ENCODE results near the gene MTCP1. TPM values are rescaled to one million over a fixed set of nuclear protein-coding genes. Genes with fewer than 3 reads are reported as not detected.
A peak's percentile ranks its signal among the peaks of the same experiment; 100 is the strongest.

MTCP1 gene
- total RNA-seq, 8 experiments from 2014 or later: 8.2 to 27.4 (median 15.0) TPM

GRCh38 chrX:155069414-155069813 is 1.5 kb downstream of the MTCP1 start:
- H3K4me1 ChIP-seq (replicated peaks in 1 of 2): peaks cover 0 to 5% of the 10 kb centered on the region in 2 donors
- ATAC-seq (replicated peaks in 6 of 8): no peak
- 43 to 100% (median 57%) methylated on average over 1 of the region's 1 CpG; no CpG with 5 or more reads in 7 of the 10 experiments for WGBS, 10 experiments
- H3K4me3 ChIP-seq: no peak overlapping the region
- no peak overlapping the region for H3K27ac ChIP-seq
- in situ Hi-C loops (cut with MboI; ENCODE audit: low pct_unique_long_range_greater_than_20kb in 2 of 9, low sequenced_read_pairs in 9 of 9, unreplicated experiment in 9 of 9): no loop called here

GRCh38 chrX:155068165-155068564 is 2.8 kb downstream of the MTCP1 start:
- whole genome bisulfite sequencing, 10 experiments: no CpG with 5 or more reads among the region's 1 CpG
- Histone ChIP-seq H3K4me3 (no peak overlapping the region), H3K27ac (no peak overlapping the region), H3K4me1 (replicated peaks in 1 of 2) (peaks cover 0 to 5% of the 10 kb centered on the region in 2 donors)
- in situ Hi-C loops (cut with MboI; ENCODE audit: low pct_unique_long_range_greater_than_20kb in 2 of 9, low sequenced_read_pairs in 9 of 9, unreplicated experiment in 9 of 9): no loop called here
- no peak for ATAC-seq (replicated peaks in 6 of 8)

DNA sequence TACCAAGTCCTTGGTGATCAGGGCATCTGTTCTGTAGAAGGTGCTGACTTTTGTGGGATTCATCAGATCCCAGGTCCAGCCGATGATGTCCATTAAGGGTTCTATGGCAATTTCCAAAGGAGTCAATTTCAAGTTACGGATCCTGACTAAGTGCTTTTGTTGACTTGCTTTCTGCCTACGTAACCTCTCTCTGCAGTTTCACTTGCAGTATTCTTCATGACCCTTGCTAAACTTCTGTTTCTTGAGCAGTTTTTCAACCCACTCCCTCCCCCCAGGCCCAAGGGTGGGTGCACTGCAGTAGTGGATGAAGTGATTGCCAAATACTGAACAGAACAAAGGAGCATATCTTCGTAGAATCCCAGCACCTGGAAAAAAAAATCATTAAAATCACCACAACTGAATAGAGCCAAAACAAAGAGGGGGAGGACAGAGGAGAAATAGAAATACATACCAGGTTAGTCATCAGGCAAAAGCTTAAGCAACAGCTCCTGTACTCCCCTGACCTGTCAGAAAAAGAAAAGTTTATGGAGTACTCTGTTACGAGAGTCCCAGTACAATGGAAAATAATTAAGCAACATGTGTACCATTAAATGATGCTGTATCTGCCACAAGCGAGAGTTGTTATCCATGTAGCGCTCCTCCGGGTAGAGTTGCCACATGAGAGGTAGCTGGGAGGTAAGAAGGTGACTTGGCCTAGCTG is 5.8 kb downstream of the MTCP1 start:
- Histone ChIP-seq H3K4me1 (replicated peaks in 1 of 2) (peaks cover 0 to 5% of the 10 kb centered on the region in 2 donors), H3K4me3 (no peak overlapping the region), H3K27ac (no peak overlapping the region)
- ATAC-seq (replicated peaks in 6 of 8): no peak
- in situ Hi-C loops (cut with MboI; ENCODE audit: low pct_unique_long_range_greater_than_20kb in 2 of 9, low sequenced_read_pairs in 9 of 9, unreplicated experiment in 9 of 9): no loop called here
- 35 to 85% (median 60%) methylated on average over 3 to 6 of the region's 8 CpGs; no CpG with 5 or more reads in 6 of the 10 experiments for WGBS, 10 experiments

DNA sequence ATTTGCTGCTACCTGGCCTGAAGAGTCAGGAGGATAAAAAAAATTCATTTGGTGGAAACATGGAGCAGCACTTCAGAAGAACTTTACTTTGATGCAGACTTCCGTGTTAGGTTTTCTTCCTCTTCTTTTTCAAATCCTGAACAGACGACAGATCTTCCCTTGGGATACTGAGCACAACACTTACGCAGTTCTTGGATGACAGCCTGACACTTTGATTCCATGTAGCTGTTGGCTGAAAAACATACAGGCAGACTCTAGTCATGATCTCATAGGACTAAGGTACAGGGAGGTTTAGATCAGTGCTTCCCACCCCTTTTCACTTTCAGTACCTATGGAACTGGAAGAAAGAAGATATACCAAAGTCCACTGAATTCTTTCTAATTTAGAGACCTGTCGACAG is 9.2 kb downstream of the MTCP1 start:
- ATAC-seq (replicated peaks in 6 of 8): no peak
- no peaks in the 10 kb centered on the region for H3K4me1 ChIP-seq (replicated peaks in 1 of 2)
- no peak overlapping the region for H3K4me3 ChIP-seq
- H3K27ac ChIP-seq: no peak overlapping the region
- in situ Hi-C loops (cut with MboI; ENCODE audit: low pct_unique_long_range_greater_than_20kb in 2 of 9, low sequenced_read_pairs in 9 of 9, unreplicated experiment in 9 of 9): no loop called here
- WGBS, 10 experiments: 53 to 100% (median 93%) methylated on average over 1 to 4 of the region's 4 CpGs; no CpG with 5 or more reads in 3 of the 10 experiments

- H3K27ac ChIP-seq: no peak overlapping the region
- in situ Hi-C loops (cut with MboI; ENCODE audit: low pct_unique_long_range_greater_than_20kb in 2 of 9, low sequenced_read_pairs in 9 of 9, unreplicated experiment in 9 of 9): no loop called here
- ATAC-seq (replicated peaks in 6 of 8): peak in 7 of 8 experiments; percentile 25 to 99 (median 83)
- WGBS, 10 experiments: 13 to 55% methylated on average over 3 to 6 of the region's 25 CpGs; no CpG with 5 or more reads in 8 of the 10 experiments
- H3K4me3 ChIP-seq: no peak overlapping the region
- no peaks in the 10 kb centered on the region for H3K4me1 ChIP-seq (replicated peaks in 1 of 2)
Observed at GRCh38 chrX:155056877-155057792, 13.8 kb downstream of the MTCP1 start.

- no peak for ATAC-seq (replicated peaks in 6 of 8)
- Histone ChIP-seq H3K4me3 (no peak overlapping the region), H3K4me1 (replicated peaks in 1 of 2) (no peaks in the 10 kb centered on the region), H3K27ac (no peak overlapping the region)
- WGBS, 10 experiments: 22 to 100% (median 79%) methylated on average over 1 of the region's 1 CpG; no CpG with 5 or more reads in 6 of the 10 experiments
- in situ Hi-C loops (cut with MboI; ENCODE audit: low pct_unique_long_range_greater_than_20kb in 2 of 9, low sequenced_read_pairs in 9 of 9, unreplicated experiment in 9 of 9): no loop called here
Observed at GRCh38 chrX:155056471-155056870, 14.5 kb downstream of the MTCP1 start.

GRCh38 chrX:155055494-155055893 is 15.4 kb downstream of the MTCP1 start:
- WGBS, 10 experiments: 40 to 100% (median 80%) methylated on average over 1 of the region's 3 CpGs; no CpG with 5 or more reads in 7 of the 10 experiments
- Histone ChIP-seq H3K4me3 (no peak overlapping the region), H3K4me1 (replicated peaks in 1 of 2) (no peaks in the 10 kb centered on the region), H3K27ac (no peak overlapping the region)
- ATAC-seq (replicated peaks in 6 of 8): no peak
- in situ Hi-C loops (cut with MboI; ENCODE audit: low pct_unique_long_range_greater_than_20kb in 2 of 9, low sequenced_read_pairs in 9 of 9, unreplicated experiment in 9 of 9): no loop called here

DNA sequence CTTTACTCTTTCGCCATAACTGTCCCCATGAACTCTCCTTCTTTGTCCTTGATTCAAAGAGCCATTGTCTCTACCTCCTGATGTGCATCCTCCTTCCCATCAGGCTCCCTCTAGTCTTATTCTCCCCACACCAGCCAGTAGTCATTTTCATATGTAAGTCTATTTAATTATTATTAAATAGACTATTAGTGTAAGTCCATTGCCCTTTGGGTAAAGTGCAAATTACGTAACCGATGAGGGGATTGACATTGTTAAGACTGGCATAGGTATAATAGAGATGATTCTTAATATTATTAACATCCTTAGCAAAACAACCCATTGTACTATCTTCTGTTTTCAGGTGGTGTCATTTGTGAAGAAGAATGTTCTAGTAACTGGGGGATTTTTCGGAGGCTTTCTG is 16.7 kb downstream of the MTCP1 start:
- in situ Hi-C loops (cut with MboI; ENCODE audit: low pct_unique_long_range_greater_than_20kb in 2 of 9, low sequenced_read_pairs in 9 of 9, unreplicated experiment in 9 of 9): no loop called here
- H3K4me1 ChIP-seq (replicated peaks in 1 of 2): no peaks in the 10 kb centered on the region
- ATAC-seq (replicated peaks in 6 of 8): no peak
- no peak overlapping the region for H3K27ac ChIP-seq
- WGBS, 10 experiments: 43 to 100% (median 80%) methylated on average over 1 to 3 of the region's 4 CpGs; no CpG with 5 or more reads in 5 of the 10 experiments
- no peak overlapping the region for H3K4me3 ChIP-seq

DNA sequence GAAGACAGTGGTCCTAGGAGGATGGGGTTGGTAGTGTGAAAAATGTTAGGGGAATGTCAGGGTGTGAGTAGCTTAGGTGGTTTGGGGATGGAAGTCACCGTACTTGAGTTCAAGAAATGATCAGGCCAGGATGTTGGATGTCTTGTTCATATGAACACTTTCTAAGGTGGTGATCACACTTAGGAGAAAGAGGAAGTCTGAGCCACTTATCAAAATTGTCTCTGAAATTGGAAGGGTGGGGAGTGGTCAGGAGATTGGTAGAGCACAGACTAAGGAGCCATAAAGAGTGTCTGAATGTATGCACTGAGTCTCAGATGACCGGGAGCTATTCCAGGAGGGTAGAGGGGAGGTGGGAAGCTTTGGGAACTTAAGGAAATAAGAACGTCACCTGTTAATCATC is 17.3 kb downstream of the MTCP1 start:
- no peak overlapping the region for H3K4me3 ChIP-seq
- in situ Hi-C loops (cut with MboI; ENCODE audit: low pct_unique_long_range_greater_than_20kb in 2 of 9, low sequenced_read_pairs in 9 of 9, unreplicated experiment in 9 of 9): no loop called here
- no peak overlapping the region for H3K27ac ChIP-seq
- H3K4me1 ChIP-seq (replicated peaks in 1 of 2): no peaks in the 10 kb centered on the region
- WGBS, 10 experiments: 38 to 100% (median 83%) methylated on average over 1 to 3 of the region's 3 CpGs; no CpG with 5 or more reads in 6 of the 10 experiments
- no peak for ATAC-seq (replicated peaks in 6 of 8)

DNA sequence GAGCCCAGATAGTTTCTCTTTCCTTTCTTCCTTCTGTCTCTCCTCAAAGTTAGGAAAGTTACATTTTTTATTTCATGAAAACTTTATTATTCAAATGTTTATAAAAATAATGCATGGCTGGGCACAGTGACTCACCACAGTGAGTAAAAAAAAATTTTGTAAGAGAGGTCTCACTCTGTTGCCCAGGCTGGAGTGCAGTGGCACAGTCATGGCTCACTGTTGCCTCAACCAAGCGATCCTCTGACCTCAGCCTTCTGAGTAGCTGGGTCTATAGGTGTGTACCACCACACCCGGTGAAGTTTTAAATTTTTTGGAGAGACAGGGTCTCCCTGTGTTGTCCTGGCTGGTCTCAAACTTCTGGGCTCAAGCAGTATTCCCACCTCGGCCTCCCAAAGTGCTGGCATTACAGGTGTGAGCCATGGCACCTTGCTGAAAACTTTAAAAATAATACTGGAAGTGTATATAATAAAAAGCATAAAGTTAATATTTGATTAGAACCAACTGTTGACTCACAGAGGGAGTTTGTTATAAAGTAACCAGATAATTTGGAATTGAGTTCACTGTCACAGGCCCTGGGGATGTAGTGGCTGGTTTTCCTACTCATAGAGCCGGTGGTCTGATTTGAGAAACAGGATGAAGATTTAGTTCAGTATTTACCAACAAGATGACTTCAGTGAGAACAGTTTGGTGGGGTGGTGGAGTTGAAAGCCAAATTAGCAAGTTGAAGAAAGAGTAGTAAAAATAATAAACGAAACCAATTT is 18.0 kb downstream of the MTCP1 start:
- in situ Hi-C loops (cut with MboI; ENCODE audit: low pct_unique_long_range_greater_than_20kb in 2 of 9, low sequenced_read_pairs in 9 of 9, unreplicated experiment in 9 of 9): no loop called here
- ATAC-seq (replicated peaks in 6 of 8): no peak
- no peaks in the 10 kb centered on the region for H3K4me1 ChIP-seq (replicated peaks in 1 of 2)
- H3K4me3 ChIP-seq: no peak overlapping the region
- WGBS, 10 experiments: 44 to 100% (median 92%) methylated on average over 1 to 4 of the region's 5 CpGs; no CpG with 5 or more reads in 4 of the 10 experiments
- H3K27ac ChIP-seq: no peak overlapping the region

- Histone ChIP-seq H3K4me1 (replicated peaks in 1 of 2) (no peaks in the 10 kb centered on the region), H3K4me3 (no peak overlapping the region), H3K27ac (no peak overlapping the region)
- WGBS, 10 experiments: 0 to 89% (median 50%) methylated on average over 1 to 3 of the region's 9 CpGs; no CpG with 5 or more reads in 3 of the 10 experiments
- peak in 4 of 8 experiments; percentile 35 to 71 (median 64) for ATAC-seq (replicated peaks in 6 of 8)
- in situ Hi-C loops (cut with MboI; ENCODE audit: low pct_unique_long_range_greater_than_20kb in 2 of 9, low sequenced_read_pairs in 9 of 9, unreplicated experiment in 9 of 9): no loop called here
Observed at GRCh38 chrX:155048977-155049619, 21.8 kb downstream of the MTCP1 start.

DNA sequence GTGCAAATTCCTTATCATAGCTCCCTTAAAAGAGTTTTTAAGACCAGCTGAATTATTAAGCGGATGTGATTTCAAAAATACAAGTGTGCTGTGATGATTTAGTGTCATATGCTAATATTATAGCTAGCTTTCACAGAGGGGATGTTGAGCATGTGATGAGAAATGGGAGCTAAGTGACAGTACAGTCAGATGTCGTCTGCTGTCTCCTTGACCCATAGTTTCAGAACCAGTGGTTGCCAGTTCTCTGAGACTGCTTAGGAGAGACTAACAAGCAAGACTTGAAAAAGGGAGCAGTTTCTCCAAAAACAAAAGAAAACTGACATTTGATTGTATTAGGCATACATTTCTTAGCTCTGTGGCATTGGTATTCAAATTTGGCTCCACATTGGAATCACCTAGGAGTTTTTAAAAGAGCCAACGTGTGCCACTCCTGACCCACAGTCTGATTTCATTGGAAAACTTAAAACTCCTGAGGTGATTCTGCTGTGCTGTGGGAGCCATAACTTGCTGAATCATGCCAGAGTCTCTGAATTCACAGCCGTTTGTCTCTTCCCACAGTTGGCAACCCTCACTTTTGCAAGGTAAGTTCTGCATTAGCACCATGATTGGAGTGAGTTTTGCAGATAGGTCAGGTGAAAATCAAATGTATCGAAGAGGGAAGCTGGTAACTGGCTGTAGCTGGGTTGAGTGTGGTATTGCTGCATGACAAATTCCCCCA is 24.0 kb downstream of the MTCP1 start:
- WGBS, 10 experiments: 18 to 100% (median 93%) methylated on average over 1 to 3 of the region's 5 CpGs; no CpG with 5 or more reads in 2 of the 10 experiments
- H3K4me1 ChIP-seq (replicated peaks in 1 of 2): no peaks in the 10 kb centered on the region
- in situ Hi-C loops (cut with MboI; ENCODE audit: low pct_unique_long_range_greater_than_20kb in 2 of 9, low sequenced_read_pairs in 9 of 9, unreplicated experiment in 9 of 9): no loop called here
- H3K4me3 ChIP-seq: no peak overlapping the region
- H3K27ac ChIP-seq: no peak overlapping the region
- no peak for ATAC-seq (replicated peaks in 6 of 8)
